Measurements from ENCODE around the gene DUSP22.

DUSP22 gene

GRCh38 chr6:351011-351866 is 59.0 kb downstream of the DUSP22 start:
- DNase-seq (ENCODE audit: low read depth in 2 of 2), result no peak

GRCh38 chr6:351867-352289 is 59.6 kb downstream of the DUSP22 start:
- DNase-seq (ENCODE audit: low read depth in 2 of 2), result no peak

GRCh38 chr6:352474-352873 is 60.2 kb downstream of the DUSP22 start:
- no peak for DNase-seq (ENCODE audit: low read depth in 2 of 2)

- DNase-seq (ENCODE audit: low read depth in 2 of 2), result no peak
Measured at GRCh38 chr6:352896-353470, 60.7 kb downstream of the DUSP22 start.

GRCh38 chr6:353642-354614 is 61.6 kb downstream of the DUSP22 start:
- no peak for DNase-seq (ENCODE audit: low read depth in 2 of 2)

DNA sequence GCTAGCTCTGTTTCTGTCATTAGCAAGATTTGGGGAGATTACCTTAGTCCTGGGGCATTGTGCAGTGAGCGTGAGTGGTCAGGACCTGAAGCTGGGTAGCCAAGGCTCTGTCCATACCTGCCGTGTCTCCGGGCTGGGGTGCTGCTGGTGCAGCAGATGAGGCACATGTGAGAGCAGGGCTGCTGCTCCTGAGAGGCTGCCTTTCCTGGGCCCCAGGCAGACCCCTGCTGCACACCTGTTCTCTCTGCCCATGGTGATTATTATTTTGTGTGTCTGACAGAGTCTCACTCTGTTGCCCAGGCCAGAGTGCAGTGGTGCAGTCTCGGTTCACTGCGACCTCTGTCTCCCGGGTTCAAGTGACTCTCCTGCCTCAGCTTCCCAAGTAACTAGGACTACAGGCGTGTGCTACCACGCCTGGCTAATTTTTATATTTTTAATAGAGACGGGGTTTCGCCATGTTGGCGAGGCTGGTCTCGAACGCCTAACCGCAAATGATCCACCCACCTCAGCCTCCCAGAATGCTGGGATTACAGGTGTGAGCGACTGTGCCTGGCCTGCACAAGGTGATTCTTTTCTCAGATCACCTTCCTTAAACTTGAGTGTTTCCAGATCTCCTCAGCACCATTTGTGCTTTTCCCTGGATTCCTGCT is 62.5 kb downstream of the DUSP22 start:
- no peak for DNase-seq (ENCODE audit: low read depth in 2 of 2)

DNA sequence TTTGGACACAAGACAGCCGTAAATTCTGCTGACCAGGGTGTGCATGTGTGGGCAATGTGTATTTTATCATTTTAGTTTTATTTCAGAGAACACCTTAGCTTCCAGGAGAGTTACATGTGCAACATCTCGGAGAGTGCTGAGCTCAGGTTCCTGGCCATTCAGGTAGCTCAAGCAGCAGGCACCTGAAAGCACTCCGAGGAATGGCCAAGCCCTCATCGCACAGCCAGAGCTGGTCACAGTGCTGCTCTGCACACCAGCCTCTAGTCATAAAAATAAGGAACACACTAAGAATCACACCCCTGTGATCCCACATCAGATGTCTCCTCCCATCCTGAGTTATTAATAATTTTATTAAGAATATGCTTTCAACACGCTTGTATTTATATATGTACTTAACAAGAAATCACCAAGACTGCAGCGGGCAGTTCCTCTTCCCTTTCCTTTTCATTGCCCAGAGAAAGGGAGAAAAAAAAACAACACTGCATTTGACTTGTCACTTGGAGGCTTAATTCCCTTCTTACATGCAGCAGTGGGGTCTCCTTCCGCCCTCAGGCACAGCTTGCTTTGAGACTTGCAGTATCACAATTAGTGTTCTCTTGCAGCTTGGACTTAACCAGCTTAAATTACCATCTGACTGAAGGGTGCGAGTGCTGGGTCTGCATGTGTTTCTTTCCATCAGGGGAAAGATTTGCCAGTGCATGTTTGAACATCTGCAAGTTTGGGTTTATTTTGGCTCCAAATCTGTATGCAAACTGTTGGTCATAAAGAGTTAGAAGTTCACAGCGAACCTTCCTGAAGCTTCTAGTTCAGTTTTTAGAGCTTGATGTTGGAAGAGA is 63.3 kb downstream of the DUSP22 start:
- no peak for DNase-seq (ENCODE audit: low read depth in 2 of 2)

GRCh38 chr6:356828-357251 is 64.6 kb downstream of the DUSP22 start:
- DNase-seq (ENCODE audit: low read depth in 2 of 2), result no peak

DNA sequence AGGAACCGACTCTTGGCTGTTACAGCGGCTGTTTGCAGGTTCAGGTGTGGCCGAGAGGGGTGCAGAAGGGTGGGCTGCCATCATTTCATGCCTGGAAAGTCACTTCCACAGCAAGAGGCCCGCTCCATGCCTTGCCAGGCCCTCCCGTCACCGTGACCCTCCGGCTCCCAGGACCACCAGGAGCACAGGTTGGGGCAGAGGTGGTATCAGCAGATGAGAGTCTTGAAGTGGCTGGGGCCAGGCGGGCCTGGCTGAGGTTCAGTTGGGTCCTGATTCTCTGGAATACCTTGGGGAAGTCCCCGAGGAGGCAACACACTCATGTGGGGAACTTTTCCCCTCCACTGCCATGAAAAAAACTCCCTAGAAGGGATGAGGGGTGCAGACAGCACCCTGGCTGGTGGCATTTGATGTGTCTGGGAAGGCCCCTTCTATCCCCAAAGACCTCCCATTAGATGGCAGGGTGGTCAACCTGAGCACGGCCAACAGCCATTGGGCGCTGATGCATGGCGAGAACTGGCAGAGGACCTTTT is 65.0 kb downstream of the DUSP22 start:
- no peak for DNase-seq (ENCODE audit: low read depth in 2 of 2)

DNA sequence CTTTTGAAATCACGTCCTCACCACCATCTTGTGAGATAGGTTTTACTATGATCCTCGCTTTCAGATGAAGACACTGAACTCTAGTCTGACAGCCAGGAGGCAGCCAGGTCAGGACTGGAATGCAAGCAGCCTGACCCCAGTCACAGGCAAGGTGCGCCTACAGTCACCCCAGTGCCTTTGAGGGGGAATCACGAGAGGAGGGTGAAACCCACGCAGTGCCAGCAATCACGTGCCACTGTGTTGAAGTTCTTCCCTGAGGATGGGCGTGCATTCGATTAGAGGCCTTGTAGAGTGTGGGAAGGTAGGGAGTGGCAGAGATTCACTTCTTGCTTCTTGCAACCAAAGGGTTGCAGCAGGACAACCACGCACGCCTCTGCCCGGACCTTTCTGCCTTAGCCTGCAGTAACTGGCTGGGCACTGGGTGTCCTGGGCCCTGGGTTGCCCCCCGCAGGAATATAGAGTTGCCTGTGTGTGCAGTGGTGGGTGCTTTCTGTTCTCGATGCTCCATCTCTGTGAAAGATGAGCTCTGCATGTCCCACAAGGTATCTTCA is 65.6 kb downstream of the DUSP22 start:
- DNase-seq (ENCODE audit: low read depth in 2 of 2), result no peak

DNA sequence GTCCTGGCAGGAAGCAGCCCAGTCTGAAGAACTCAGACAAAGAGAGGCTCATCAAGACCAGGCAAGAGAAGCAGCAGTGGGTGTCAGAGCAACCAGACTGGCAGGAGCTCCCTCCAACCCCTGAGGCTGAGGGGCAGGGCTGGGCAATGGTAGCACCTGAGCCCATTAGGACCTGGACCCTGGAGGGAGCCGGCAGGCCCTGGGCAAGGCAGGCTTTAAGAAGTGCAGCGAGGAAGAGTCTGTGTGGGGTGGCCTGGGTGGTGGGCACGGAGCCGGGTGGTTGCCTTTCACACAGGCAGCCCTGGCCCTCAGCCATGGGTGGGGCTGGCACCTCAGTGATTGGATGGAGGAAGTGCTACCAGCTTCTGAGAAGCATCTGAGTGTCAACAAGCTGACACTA is 66.1 kb downstream of the DUSP22 start:
- no peak for DNase-seq (ENCODE audit: low read depth in 2 of 2)

- DNase-seq (ENCODE audit: low read depth in 2 of 2), result no peak
Measured at GRCh38 chr6:358847-359246, 66.6 kb downstream of the DUSP22 start.

DNA sequence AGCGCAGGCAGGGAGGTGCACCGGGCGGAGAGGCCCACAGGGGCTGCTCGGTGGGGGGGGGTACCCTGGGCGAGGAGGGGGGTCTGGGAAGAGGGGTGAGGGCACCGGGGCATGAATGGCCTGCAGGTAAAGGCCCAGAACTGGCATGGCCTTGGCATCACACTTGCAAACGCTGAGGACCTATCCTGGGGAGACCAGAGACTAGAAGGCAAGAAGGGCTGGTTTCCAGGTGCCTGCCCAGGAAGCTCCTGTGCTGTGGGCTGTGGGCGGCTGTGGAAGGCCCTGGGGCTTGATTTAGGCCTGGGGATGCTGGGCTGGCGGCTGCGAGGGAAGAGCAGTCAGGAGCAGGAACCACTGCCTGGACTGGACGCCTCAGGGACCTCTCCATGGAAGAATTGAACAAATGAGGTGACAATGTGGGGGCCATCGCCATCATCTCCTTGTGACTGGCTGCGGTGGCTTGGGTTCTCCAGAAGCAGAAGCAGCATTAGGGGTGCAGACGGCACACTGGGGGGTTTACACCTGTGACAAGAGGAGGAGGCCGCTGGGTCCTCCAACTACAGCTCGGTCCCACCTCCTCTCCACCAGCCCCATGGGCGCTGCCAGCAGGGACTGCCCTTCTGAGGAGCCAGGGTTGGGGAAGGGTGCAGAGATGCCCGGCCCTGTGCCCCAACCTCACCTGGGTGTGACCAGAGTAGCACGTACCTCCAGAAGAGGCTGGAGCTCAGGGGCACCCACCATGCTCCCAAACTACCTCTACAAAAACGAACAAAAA is 67.2 kb downstream of the DUSP22 start:
- DNase-seq (ENCODE audit: low read depth in 2 of 2), result no peak

- DNase-seq (ENCODE audit: low read depth in 2 of 2), result no peak
Measured at GRCh38 chr6:360349-360748, 68.1 kb downstream of the DUSP22 start.

GRCh38 chr6:360764-361373 is 68.6 kb downstream of the DUSP22 start:
- DNase-seq (ENCODE audit: low read depth in 2 of 2), result no peak

DNA sequence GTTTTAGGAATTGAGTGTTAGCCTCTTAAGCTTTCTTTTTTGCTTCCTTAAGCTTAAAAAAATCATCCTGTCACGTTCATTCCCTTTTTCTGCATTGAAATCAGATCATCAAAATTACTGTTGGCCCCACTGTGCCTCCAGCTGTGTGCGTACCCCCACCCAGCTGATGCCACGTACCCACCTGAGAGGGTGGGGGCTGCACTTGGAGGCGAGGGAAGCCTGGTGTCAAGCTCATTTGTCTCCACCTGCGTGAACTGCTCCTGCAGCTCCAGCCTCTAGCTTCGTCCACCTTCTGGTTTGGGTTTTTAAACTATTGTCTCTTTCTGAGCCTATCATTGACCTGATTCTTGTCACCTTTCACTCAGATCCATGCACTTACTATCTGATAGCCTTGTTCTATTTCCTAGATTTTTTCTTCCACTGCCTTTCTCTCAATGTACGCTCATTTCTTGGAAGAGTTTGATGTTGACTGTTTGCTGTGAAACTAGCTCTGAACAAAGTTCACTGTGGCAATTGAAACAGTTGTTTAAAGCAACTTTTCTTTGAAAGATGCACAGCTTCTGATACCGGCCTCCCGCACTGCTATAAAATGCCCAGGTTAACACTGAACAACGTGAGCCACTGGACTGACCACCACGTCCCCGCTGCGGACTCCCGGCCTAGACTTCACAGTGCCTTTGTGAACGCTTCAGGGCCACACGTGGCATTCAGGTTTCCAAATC is 69.3 kb downstream of the DUSP22 start:
- no peak for DNase-seq (ENCODE audit: low read depth in 2 of 2)

GRCh38 chr6:362231-362923 is 70.1 kb downstream of the DUSP22 start:
- no peak for DNase-seq (ENCODE audit: low read depth in 2 of 2)

- DNase-seq (ENCODE audit: low read depth in 2 of 2), result no peak
Measured at GRCh38 chr6:362924-363249, 70.6 kb downstream of the DUSP22 start.
